Fibroblast of lung (primary cell): ENCODE measurements around the gene ADAMTS6. TPM values are rescaled to one million over a fixed set of nuclear protein-coding genes. Genes with fewer than 3 reads are reported as not detected.

Experiments used
- DNase-seq, 2 donors: peaks; one replicate each; pipeline versions ENCODE4 v3.0.0 to v3.0.0-alpha.2; 2010; ENCODE audit warnings: low read depth in 2 of 2
- H2AFZ ChIP-seq: 2 replicates; pipeline ENCODE4 v1.5.1; 2012; ENCODE audit warnings: low read length, control low read depth, inconsistent platforms
- H3K27ac ChIP-seq: 2 replicates; pipeline ENCODE4 v1.5.1; 2011; ENCODE audit warnings: low read length, control low read depth; ENCODE audit not compliant: insufficient read depth
- H3K27me3 ChIP-seq: 2 replicates; pipeline ENCODE4 v1.5.1; 2011; ENCODE audit warnings: mild to moderate bottlenecking, low read length; ENCODE audit not compliant: control insufficient read depth, insufficient read depth
- H3K36me3 ChIP-seq: 2 replicates; pipeline ENCODE4 v1.5.1; 2011; ENCODE audit warnings: low read length; ENCODE audit not compliant: control insufficient read depth, insufficient read depth
- H3K4me1 ChIP-seq: 2 replicates; pipeline ENCODE4 v1.5.1; 2011; ENCODE audit warnings: low read length; ENCODE audit not compliant: control insufficient read depth, insufficient read depth; ENCODE audit errors: extremely low read depth
- H3K4me2 ChIP-seq: 2 replicates; pipeline ENCODE4 v1.5.1; 2011; ENCODE audit warnings: low read length, control low read depth; ENCODE audit not compliant: insufficient read depth; ENCODE audit errors: extremely low read depth
- H3K4me3 ChIP-seq, 4 experiments: fragments of 200-600 bp in 1 of 4; sonication (generic) in 1 of 4; replicated peaks in 1 of 4; 2 replicates each; pipeline ENCODE4 v1.5.1; 2011 to 2016; ENCODE audit warnings: low read length in 4 of 4, low read depth in 3 of 4, mild to moderate bottlenecking in 3 of 4, control low read depth in 2 of 4, inconsistent platforms in 1 of 4, mixed read lengths in 1 of 4; ENCODE audit not compliant: insufficient read depth in 1 of 4; ENCODE audit errors: control extremely low read depth in 1 of 4
- H3K79me2 ChIP-seq: 2 replicates; pipeline ENCODE4 v1.5.1; 2012; ENCODE audit warnings: mild to moderate bottlenecking, low read length, inconsistent platforms; ENCODE audit not compliant: control insufficient read depth, insufficient read depth
- H3K9ac ChIP-seq: 2 replicates; pipeline ENCODE4 v1.5.1; 2011; ENCODE audit warnings: mild to moderate bottlenecking, low read length, control low read depth; ENCODE audit not compliant: insufficient read depth
- H3K9me3 ChIP-seq: 2 replicates; pipeline ENCODE4 v1.5.1; 2012; ENCODE audit warnings: low read depth, low read length; ENCODE audit not compliant: control insufficient read depth, insufficient read depth
- H4K20me1 ChIP-seq: 2 replicates; pipeline ENCODE4 v1.5.1; 2011; ENCODE audit warnings: low read length; ENCODE audit not compliant: control insufficient read depth, insufficient read depth; ENCODE audit errors: extremely low read depth
- CTCF ChIP-seq, 2 donors: IDR thresholded peaks in 1 of 2; conservative IDR thresholded peaks in 1 of 2; 1 replicate in 1 of 2; 2 replicates in 1 of 2; pipeline ENCODE4 v1.5.1; 2011 to 2012; ENCODE audit warnings: low read length in 2 of 2, control low read depth in 1 of 2, inconsistent platforms in 1 of 2, low read depth in 1 of 2, mild to moderate bottlenecking in 1 of 2
- EZH2 ChIP-seq: IDR thresholded peaks from 2 replicates; pipeline ENCODE4 v1.5.1; 2012; ENCODE audit warnings: low read length, control low read depth, mild to moderate bottlenecking; ENCODE audit errors: missing control alignments
- polyA plus RNA-seq, 2 donors: library from polyadenylated mRNA; depleted of rRNA in 1 of 2; stranded (reverse) in 1 of 2; unstranded in 1 of 2; fragments of >200 nt; gene quantifications; 2 replicates each; pipeline ENCODE4 v1.2.1, GENCODE V29; 2011 to 2012; ENCODE audit warnings: missing spikeins in 1 of 2
- total RNA-seq: library from RNA; depleted of rRNA; stranded (reverse); fragments of >200 nt; gene quantifications from 2 replicates; pipeline ENCODE4 v1.2.1, GENCODE V29; 2014

ADAMTS6 gene
- total and polyA plus RNA-seq, 2 donors (not counting 1 experiment from before 2014, with no cell fraction given) = 7.5 to 45.2 TPM

GRCh38 chr5:65292196-65292595, 189.5 kb downstream of the ADAMTS6 start:
- TF ChIP-seq CTCF (conservative IDR thresholded peaks at IDR 0.05 in 1 of 2, IDR thresholded peaks at IDR 0.05 in 1 of 2; ENCODE audit: low read depth in 1 of 2, low read length in 2 of 2) (no peak), EZH2 (no peak)
- H3K27ac ChIP-seq = no peak overlapping the region
- peak in 1 of 2 donors; percentile 8 for DNase-seq
- H4K20me1 ChIP-seq = no peaks in the 10 kb centered on the region
- no peaks in the 10 kb centered on the region for H3K79me2 ChIP-seq
- H3K4me3 ChIP-seq = no peak overlapping the region
- peak overlapping the region; percentile 19 for H3K4me2 ChIP-seq
- H3K9ac ChIP-seq = no peak overlapping the region
- no peaks in the 10 kb centered on the region for H3K9me3 ChIP-seq
- no peaks in the 10 kb centered on the region for H3K4me1 ChIP-seq
- no peaks in the 10 kb centered on the region for H3K27me3 ChIP-seq
- H2AFZ ChIP-seq = no peak overlapping the region
- H3K36me3 ChIP-seq = no peaks in the 10 kb centered on the region

GRCh38 chr5:65290677-65291076, 191.0 kb downstream of the ADAMTS6 start:
- H3K27ac ChIP-seq = no peak overlapping the region
- H3K27me3 ChIP-seq = no peaks in the 10 kb centered on the region
- H2AFZ ChIP-seq = no peak overlapping the region
- H3K9me3 ChIP-seq = no peaks in the 10 kb centered on the region
- no peaks in the 10 kb centered on the region for H3K4me1 ChIP-seq
- no peak for TF ChIP-seq CTCF (conservative IDR thresholded peaks at IDR 0.05 in 1 of 2, IDR thresholded peaks at IDR 0.05 in 1 of 2; ENCODE audit: low read depth in 1 of 2, low read length in 2 of 2)
- TF ChIP-seq EZH2 = no peak
- no peak overlapping the region for H3K9ac ChIP-seq
- no peaks in the 10 kb centered on the region for H3K36me3 ChIP-seq
- H3K79me2 ChIP-seq = no peaks in the 10 kb centered on the region
- no peak overlapping the region for H3K4me3 ChIP-seq
- H4K20me1 ChIP-seq = no peaks in the 10 kb centered on the region
- peak in 1 of 2 donors; percentile 25 for DNase-seq
- no peak overlapping the region for H3K4me2 ChIP-seq

GRCh38 chr5:65288657-65289056, 193.1 kb downstream of the ADAMTS6 start:
- TF ChIP-seq CTCF (conservative IDR thresholded peaks at IDR 0.05 in 1 of 2, IDR thresholded peaks at IDR 0.05 in 1 of 2; ENCODE audit: low read depth in 1 of 2, low read length in 2 of 2) = no peak
- no peak for TF ChIP-seq EZH2
- no peak overlapping the region for H3K4me2 ChIP-seq
- no peak overlapping the region for H3K27ac ChIP-seq
- H3K4me1 ChIP-seq = no peaks in the 10 kb centered on the region
- no peaks in the 10 kb centered on the region for H4K20me1 ChIP-seq
- H3K4me3 ChIP-seq = no peak overlapping the region
- no peak overlapping the region for H3K9ac ChIP-seq
- no peaks in the 10 kb centered on the region for H3K36me3 ChIP-seq
- DNase-seq = no peak
- no peaks in the 10 kb centered on the region for H3K9me3 ChIP-seq
- no peaks in the 10 kb centered on the region for H3K27me3 ChIP-seq
- no peak overlapping the region for H2AFZ ChIP-seq
- H3K79me2 ChIP-seq = no peaks in the 10 kb centered on the region
